Choroid plexus epithelial cell (primary cell): ENCODE data around the gene SPACA9.

ENCODE experiments used
- DNase-seq: peaks from one replicate; pipeline ENCODE4 v3.0.0-alpha.2; 2010; ENCODE audit warnings: low read depth
- H3K4me3 ChIP-seq: 2 replicates; pipeline ENCODE4 v1.5.1; 2011; ENCODE audit warnings: low read depth, mild to moderate bottlenecking, control low read depth, low read length, moderate library complexity
- TF ChIP-seq, protein P1 (sequence below): conservative IDR thresholded peaks from 2 replicates; pipeline ENCODE4 v1.5.1; 2011; ENCODE audit warnings: low read depth, mild to moderate bottlenecking, control low read depth, inconsistent platforms, low read length, moderate library complexity

SPACA9 gene

DNA sequence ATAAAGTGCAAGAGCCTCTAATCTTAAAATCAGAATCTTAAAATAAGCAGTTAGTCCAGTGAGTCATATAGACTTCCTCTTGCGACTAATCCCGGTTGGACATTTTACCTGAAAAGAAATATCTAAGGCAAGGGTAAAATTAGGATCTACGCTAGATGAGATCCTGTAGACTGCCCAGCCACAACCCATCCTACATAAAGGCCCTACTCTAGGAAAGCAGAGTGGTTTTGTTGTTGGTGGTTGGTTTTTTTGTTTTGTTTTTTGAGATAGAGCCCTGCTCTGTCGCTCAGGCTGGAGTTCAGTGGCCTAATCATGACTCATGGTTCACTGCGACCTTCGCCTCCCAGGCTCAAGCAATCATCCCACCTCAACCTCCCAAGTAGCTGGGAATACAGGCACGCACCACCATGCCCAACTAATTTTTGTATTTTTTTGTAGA lies 58.8 kb downstream of the SPACA9 start:
- TF ChIP-seq, protein P1, sequence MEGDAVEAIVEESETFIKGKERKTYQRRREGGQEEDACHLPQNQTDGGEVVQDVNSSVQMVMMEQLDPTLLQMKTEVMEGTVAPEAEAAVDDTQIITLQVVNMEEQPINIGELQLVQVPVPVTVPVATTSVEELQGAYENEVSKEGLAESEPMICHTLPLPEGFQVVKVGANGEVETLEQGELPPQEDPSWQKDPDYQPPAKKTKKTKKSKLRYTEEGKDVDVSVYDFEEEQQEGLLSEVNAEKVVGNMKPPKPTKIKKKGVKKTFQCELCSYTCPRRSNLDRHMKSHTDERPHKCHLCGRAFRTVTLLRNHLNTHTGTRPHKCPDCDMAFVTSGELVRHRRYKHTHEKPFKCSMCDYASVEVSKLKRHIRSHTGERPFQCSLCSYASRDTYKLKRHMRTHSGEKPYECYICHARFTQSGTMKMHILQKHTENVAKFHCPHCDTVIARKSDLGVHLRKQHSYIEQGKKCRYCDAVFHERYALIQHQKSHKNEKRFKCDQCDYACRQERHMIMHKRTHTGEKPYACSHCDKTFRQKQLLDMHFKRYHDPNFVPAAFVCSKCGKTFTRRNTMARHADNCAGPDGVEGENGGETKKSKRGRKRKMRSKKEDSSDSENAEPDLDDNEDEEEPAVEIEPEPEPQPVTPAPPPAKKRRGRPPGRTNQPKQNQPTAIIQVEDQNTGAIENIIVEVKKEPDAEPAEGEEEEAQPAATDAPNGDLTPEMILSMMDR, result no peak
- peak; percentile 17 for DNase-seq
- no peak overlapping the region for H3K4me3 ChIP-seq

DNA sequence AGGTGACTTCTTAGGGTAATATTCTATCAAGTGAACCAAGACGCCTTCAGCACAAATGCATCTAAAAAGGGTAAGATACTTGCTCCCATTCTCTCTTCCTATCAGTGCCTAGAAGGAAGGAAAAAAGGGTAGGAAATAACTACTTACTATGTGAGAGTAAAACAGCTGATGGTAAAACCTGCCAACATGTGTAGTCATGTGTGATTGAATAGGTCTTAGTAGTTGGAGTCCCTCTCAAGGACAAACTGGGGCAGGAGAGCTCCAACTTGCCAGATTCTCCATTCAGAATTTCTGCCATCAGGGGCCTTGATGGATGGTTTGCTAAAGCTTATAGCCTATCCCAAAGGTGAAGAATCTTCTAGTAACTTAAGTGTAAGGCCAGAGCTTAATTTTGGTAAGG lies 60.5 kb downstream of the SPACA9 start:
- no peak overlapping the region for H3K4me3 ChIP-seq
- TF ChIP-seq, protein P1, result no peak
- DNase-seq, result no peak
